ENCODE data around the gene WBP2.

WBP2 gene

DNA sequence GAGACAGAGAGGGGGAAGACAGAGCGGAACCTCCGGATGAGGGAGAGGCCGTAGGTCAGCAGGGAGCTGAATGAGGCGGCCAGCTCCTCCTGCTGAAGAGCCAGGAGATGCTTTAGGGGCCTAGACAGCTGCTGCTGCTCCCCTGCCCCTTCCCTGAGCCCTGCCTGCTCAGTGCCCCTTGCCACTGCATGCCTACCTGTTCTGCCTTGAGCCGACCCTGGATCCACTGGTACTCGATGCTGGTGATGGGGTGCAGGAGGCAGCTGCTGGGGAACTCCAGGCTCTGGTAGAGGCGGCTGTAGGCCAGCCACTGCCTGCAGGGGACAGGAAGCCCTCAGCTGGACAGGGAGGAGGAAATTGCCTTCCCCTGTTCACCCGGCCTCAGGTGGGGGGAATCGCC lies 18.5 kb downstream of the WBP2 start:
- DNase-seq, result no peak
- in situ Hi-C loops (cut with HindIII; ENCODE audit: low pct_ligation_motif_present, low pct_unique_long_range_greater_than_20kb, low sequenced_read_pairs), result no loop called here

DNA sequence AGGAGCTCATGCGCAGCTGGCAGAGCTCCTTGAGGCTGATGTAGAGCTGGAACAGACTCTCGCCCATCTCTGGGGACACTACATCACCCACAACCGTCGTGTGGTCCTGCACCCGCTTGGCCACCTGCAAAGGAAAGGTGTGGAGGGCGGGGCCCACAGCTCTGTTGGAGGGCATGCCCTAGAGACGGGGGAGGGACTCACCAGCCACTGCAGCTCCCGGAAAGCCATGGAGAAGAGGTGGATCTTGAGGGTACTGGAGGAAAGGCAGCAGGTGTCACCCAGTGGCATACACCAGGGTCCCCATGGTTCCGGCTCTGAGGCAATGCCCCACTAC lies 19.5 kb downstream of the WBP2 start:
- no peak for DNase-seq
- in situ Hi-C loops (cut with HindIII; ENCODE audit: low pct_ligation_motif_present, low pct_unique_long_range_greater_than_20kb, low sequenced_read_pairs), result no loop called here

DNA sequence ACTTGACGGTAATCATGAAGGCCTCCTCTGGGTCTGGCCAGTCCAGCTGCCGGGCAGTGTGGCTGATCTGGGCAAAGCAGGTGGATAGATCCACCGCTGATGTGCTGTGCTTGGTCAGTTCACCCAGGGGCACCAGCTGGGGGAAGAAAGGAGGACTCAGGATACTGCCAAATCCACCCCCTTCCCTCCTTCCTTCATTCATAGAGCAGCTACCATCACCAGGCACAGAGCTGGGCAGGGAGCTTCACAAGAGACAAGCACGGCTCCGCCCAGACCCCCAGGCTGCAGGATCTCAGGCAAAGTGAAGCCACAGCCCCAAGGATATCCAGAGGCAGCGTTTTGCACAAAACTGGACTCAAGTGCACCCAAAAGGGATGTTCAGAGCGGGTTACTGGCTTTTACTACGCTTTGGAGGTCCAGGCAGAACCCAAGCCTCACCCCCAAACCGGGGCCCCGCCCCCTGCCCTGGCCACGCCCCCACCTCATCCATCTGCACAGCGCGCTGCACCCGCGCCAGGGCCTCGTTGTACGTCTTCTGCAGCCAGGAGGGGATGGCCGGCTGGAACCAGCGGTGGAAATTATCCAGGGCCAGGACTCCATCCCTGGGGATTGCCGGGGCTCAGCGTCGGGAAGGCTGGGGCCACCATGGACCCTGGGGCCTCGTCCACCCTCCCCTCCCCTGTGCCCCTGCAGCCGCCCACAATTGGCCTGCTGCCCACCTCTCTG lies 20.0 kb downstream of the WBP2 start:
- DNase-seq, result no peak
- in situ Hi-C loops (cut with HindIII; ENCODE audit: low pct_ligation_motif_present, low pct_unique_long_range_greater_than_20kb, low sequenced_read_pairs), result no loop called here

DNA sequence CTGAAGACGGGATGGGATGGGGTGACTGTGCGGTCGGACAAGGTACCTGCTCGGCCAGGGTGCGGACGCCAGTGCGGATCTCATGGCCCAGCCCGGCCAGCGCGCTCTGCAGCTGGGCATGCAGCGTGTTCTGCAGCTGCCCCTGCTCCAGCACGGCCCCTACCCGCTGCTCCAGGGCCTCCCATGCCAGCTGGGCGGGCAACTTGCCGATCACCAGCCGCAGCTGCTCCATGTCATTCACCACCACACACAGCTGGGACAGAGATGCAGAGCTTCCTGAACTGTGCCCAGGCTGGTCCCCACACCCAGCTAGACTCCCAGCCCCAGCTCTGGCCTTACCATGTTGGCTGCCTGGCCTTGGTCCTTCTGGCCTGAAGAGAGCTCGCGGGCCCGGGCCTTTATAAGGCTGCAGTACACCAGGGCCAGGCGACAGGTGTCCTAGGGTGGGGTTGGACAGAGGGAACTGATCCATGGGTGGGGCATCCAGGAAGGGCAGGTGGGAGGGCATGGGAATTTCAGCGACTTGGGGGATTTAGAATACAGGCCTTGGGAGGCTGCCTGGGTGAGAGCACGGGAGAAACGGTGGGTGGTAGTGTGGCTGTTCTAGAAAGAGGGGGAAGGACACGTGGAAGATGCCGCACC lies 20.7 kb downstream of the WBP2 start:
- no peak for DNase-seq
- in situ Hi-C loops (cut with HindIII; ENCODE audit: low pct_ligation_motif_present, low pct_unique_long_range_greater_than_20kb, low sequenced_read_pairs), result no loop called here

DNA sequence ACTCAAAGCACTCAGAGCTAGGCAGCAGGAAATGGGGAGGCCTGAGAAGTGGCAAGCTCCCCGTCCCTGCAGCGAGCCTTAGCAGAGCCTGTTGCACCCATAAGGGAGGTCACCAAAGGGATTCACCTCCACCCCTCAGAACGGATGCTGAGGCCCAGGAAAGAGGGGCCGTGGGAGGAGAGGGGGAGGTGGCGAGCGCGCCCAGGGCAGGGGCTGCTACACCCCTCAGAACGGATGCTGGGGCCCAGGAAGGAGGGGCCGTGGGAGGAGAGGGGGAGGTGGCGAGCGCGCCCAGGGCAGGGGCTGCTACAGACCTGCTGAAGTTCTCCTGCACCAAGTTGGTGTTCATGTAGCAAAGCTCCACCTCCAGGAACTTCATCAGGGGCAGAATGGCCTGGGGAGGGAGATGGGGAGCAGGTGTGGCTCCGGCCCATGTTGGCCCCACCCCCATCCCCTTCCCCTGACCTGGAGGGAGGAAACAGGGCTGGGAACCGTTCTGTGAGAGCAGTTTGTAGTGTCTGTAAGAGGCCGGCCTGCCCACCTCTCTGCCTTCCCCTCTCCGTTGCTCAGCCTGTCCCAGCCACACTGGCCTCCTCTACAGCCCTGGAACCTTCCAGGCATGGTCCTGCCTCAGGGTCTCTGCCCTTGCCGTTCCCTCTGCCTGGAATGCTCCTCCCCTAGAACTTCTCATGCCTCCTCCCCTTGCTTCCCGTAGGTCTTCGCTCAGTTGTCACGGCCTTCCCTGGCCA lies 22.3 kb downstream of the WBP2 start:
- no peak for DNase-seq
- in situ Hi-C loops (cut with HindIII; ENCODE audit: low pct_ligation_motif_present, low pct_unique_long_range_greater_than_20kb, low sequenced_read_pairs), result no loop called here

DNA sequence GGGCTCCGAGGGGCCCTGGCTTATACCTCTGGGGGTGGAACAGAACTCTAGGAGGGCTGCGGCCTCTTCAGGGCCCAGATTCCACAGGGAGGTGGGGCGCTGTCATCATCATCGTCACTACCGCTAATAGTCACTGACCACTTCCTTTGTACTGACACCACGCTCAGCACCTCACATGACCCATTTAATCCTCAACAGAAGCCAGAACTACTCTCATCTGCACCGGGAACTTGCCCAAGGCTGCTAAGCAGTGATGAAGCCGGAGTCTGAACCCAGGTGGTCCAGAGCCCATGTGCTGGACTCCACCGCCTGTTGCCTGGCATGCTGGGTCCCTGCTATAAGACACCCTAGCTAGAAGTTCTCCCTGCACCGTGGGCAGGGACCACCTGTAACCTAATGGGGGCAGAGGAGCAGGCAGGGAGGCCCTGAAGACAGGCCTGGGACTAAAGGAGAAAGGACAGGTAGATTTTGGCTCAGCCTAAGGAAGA lies 22.9 kb downstream of the WBP2 start:
- in situ Hi-C loops (cut with HindIII; ENCODE audit: low pct_ligation_motif_present, low pct_unique_long_range_greater_than_20kb, low sequenced_read_pairs), result no loop called here
- no peak for DNase-seq

DNA sequence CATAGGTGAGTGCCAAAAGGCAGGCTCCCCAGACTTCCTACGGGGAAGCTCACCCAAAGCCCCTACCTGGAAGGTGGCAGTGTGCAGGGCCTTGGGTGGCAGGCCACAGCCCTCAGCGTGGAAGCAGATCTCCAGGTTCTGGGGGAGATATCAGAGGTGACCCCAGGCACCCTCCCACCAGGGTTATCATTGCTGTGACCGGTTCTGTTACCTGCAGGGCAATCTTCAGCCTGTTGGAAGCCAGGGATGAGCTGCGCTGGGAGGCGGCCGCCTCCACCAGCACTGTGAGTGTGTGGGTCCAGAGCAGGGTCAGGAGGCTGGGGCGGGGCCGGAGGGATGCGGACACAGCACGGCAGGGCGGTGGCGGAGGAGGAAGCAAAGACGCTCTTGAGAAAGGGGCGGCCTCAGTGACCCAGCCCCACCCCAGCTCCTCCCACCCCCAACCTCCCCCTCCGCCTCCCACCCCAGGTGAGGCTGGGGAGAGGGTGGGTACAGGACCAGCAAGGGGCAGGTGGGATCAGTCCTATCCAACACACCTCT lies 24.0 kb downstream of the WBP2 start:
- in situ Hi-C loops (cut with HindIII; ENCODE audit: low pct_ligation_motif_present, low pct_unique_long_range_greater_than_20kb, low sequenced_read_pairs), result no loop called here
- no peak for DNase-seq

DNA sequence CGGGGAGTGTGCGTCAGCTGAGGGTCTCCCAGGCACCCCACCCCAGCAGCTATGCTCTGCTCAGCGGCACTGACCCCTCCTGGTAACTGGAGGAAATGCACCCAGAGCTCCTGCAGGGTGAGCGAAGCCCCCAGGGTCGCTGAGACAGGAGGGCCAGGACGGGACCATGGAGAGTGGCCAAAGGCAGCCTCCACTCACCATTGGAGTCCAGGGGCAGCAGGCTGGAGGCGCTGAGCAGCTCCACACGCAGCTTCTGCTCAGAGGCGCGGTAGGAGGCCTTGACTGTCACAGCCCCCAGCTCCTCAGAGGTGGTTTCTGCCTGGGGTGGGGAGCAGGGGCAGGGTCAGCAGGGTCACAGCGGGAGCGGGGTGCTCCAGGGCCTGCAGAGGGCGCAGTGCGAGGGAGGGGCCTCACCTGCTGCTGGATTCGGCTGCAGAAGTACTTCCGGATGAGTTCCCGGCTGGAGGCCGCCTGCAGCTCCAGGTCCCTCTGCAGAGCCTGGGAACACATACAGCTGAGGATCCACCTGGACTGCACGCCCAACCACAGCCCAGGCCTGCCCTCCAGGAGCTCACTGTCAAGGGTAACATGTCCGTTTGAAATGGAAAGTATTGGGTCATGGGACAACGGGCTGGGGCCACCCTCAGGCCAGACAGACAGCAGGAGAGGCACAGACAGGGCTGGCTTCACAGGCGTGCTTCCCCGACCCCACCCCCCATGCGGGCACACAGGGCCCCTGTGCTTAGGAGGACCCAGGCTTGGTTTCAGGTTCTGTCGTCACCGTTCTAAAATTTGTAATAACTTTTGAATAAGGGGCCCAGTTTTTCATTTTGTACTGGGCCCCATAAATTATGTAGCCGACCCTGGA lies 24.7 kb downstream of the WBP2 start:
- in situ Hi-C loops (cut with HindIII; ENCODE audit: low pct_ligation_motif_present, low pct_unique_long_range_greater_than_20kb, low sequenced_read_pairs), result no loop called here
- peak; percentile 25 for DNase-seq

DNA sequence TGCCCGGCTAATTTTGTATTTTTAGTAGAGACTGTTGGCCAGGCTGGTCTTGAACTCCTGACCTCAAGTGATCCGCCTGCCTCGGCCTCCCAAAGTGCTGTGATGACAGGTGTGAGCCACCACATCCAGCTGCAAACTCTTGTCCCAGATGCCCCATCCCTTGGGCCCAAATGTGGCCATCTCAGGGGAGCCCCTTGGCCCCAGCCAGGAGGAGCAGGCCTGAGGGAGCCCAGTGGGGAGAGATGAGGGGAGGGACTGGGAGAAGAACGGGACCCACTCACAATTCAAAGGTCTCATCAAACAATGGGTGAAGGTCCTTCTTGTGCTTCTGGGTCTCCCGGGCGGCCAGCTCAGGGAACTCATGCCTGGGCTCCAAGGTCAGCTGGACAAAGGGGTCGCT lies 25.4 kb downstream of the WBP2 start:
- in situ Hi-C loops (cut with HindIII; ENCODE audit: low pct_ligation_motif_present, low pct_unique_long_range_greater_than_20kb, low sequenced_read_pairs), result no loop called here

DNA sequence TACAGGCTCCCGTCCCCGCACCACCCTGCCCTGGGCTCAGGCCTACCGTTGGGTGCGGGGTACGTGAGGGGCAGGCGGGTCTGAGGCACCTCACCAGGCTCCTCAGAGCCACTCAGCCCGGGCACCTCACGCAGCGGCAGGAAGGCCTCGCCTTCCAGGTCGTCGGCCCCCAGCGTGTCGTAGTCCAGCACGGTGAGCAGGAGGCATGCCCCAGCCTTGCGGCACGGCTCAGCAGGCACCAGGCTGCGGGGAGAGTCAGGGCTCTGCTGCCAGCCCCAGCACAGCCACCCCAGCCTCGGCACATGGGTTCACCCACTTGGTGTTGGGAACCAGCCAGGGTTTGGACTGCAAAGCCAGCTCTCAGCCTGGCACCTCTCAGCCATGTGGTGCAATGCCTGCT lies 26.4 kb downstream of the WBP2 start:
- in situ Hi-C loops (cut with HindIII; ENCODE audit: low pct_ligation_motif_present, low pct_unique_long_range_greater_than_20kb, low sequenced_read_pairs), result no loop called here
- no peak for DNase-seq

More for the DNA sequence above, 25.4 kb downstream of the WBP2 start:
- no peak for DNase-seq

DNA sequence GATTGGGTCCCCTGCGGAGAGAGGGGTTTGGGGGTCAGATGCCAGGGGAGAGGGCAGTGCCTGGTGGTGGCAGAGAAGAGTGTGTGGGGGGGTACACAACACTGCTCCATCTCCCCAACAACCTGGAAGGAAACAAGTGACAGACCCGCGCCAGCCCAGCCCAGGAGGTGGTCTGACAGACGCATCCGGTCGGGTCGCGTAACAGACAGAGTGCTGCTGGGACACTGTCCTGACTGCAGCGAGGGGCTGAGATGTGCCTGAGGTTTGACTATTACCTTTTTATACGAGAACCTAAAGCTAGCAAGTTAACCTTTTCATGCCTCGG lies 27.1 kb downstream of the WBP2 start:
- DNase-seq, result no peak
- in situ Hi-C loops (cut with HindIII; ENCODE audit: low pct_ligation_motif_present, low pct_unique_long_range_greater_than_20kb, low sequenced_read_pairs), result no loop called here

DNA sequence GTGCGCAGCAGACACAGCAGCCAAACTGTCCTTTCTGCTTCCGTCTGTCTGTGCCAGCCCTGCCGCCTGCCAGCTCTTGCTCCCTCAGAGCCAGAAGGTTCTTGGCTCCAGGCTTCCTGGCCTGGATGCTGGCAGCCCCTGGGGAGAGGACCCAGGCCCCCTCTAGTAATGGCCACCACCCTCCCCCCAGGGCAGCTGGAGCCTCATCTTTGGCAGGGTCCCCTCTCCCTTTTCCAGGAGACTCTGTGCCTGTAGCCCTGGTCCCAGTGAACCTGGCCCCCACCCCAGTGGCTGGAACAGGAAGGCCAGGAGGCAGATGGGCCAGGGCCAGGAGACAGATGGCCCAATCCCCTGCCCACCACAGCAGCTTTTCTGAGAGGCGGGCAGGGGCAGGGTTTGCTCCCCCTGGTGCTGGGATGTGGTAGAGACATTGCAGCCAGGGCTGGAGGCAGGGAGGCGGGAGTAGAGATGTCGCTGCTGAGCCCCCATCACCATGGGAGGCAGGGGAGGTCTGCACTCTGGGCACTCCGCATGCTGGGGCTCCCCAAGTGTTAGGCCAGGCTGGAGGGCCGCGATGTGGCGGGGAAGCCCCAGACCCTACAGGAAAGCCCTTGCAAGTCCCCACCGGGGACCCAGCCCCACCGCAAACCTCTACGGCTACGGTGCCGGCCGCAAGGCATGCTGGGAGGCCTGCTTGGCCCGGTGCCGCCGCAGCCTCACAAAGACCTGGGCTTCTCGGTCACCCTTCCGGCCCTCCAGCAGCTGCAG lies 27.6 kb downstream of the WBP2 start:
- in situ Hi-C loops (cut with HindIII; ENCODE audit: low pct_ligation_motif_present, low pct_unique_long_range_greater_than_20kb, low sequenced_read_pairs), result no loop called here
- DNase-seq, result peak; percentile 56

DNA sequence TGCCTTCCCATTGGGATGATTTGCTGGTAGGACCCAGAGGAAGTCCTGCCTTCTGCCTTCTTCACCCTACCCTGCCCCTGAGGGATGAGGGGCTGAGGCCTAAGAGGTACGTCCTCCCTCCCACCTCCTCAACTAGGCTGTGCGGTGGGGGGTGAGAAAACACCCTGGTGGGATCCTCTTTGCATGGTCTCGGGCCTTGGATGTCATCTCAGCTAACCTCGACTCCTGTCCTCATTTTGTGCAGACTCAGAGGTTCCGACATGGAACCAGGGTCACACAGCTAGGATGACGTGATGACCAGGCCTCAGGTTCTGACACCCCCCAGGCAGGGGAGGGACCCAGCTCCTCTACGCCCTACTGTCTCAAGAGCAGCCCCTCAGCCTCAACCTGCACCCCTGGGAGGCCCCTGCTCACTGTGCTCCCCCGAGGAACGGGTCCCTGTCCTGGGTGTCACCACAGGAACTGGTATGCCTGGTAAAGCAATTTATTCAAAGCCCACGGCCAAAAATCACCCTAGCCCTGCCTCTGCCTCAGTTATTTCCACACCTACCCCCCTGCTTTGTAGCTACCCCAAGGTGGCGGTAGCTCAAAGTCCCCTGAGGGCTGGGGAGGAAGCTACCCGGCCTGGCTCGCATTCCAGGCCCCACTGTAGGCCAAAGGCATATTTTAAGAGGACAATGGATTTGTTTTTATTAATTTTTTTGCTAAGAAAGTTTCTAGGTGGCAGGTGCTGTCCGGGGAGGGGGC lies 28.4 kb downstream of the WBP2 start:
- no peak for DNase-seq
- in situ Hi-C loops (cut with HindIII; ENCODE audit: low pct_ligation_motif_present, low pct_unique_long_range_greater_than_20kb, low sequenced_read_pairs), result no loop called here

DNA sequence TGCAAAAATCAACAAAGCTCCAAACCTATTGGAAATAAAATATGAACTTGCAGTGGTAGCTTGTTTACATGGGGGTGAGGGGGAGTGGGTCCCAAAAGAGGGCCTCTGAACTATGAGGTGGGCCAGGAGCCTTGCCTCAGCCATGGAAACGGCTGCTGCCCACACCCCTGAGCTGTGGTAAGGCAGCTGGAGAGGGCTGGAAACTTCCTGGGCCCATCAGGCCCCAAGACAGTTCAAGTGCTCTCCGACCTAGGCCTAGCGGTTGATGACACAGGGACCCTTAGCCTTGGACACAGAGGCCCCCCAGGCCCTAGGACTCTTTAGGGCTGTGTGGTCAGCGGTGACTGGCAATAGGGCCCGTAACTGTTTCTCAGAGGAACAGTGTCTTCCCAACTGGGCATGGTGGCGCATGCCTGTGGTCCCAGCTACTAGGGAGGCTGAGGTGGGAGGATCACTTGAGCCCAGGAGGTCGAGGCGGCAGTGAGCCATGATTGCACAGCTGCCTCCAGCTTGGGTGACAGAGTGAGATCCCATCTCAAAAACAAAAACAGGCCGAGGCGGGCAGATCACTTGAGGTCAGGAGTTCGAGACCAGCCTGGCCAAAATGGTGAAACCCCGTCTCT lies 29.3 kb downstream of the WBP2 start:
- DNase-seq, result no peak
- in situ Hi-C loops (cut with HindIII; ENCODE audit: low pct_ligation_motif_present, low pct_unique_long_range_greater_than_20kb, low sequenced_read_pairs), result no loop called here

DNA sequence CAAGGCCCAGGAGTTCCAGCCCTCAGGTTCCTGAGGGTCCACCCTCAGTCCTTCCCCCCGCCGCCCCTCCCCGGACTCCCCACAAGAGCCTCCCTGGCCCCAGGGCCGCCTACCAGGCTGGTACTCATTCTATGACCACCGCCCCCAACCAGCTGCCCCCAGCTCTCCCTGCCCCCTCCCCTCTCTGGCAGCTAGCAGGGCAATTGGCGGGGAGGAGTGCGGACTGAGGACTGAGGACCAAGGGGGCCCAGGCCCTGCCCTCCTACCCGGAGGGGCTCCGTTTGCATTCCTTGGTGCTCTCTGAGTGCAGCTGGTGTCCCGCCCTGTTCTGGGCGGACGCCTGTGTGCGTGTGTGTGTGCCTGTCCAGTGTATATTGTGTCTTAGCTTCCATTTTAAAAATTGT lies 30.0 kb downstream of the WBP2 start:
- in situ Hi-C loops (cut with HindIII; ENCODE audit: low pct_ligation_motif_present, low pct_unique_long_range_greater_than_20kb, low sequenced_read_pairs), result no loop called here
- no peak for DNase-seq

DNA sequence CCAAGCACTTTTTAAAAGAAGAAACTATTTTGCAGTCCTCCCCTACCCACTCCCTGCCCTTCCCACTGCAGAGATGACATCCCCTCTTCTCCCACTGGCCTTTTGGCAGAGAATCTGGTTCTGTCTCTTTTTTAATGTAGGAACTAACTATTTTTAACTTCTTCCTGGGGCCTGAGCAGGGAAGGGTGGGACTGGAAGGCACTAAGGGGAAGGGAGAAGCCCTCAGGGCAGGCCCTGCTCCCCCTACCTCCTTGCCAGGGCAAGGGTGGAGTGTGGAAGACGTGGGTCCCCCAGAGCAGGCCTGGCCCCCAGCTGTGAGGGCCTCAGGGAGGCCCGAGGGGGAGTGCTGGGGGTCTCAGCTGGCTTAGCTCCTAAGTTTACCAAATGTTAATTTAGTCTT lies 30.5 kb downstream of the WBP2 start:
- in situ Hi-C loops (cut with HindIII; ENCODE audit: low pct_ligation_motif_present, low pct_unique_long_range_greater_than_20kb, low sequenced_read_pairs), result no loop called here

DNA sequence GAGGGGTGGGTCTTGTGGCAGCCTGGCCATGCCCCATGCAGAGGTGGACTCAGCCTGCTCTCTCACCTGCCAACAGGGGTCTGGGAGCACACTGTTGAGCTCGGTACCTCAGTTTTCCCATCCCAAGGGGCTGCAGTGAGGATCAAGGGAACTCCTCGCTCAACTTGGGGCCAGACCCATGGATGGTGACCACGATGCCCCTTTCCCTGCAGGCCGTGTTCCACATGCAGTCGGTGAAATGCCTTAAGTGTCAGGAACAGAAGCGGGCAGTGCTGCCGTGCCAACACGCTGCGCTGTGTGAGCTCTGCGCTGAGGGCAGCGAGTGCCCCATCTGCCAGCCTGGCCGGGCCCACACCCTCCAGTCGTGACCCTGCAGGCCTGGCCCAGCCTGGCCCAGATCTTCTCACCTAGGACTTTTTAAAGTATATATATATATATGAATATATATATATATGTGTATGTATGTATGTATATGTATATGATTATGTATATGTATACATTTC lies 31.0 kb downstream of the WBP2 start:
- in situ Hi-C loops (cut with HindIII; ENCODE audit: low pct_ligation_motif_present, low pct_unique_long_range_greater_than_20kb, low sequenced_read_pairs), result no loop called here
- DNase-seq, result no peak

More for the DNA sequence above, 30.5 kb downstream of the WBP2 start:
- no peak for DNase-seq
